Nephron (organoid): Measurements from ENCODE around the gene ARHGAP29.

Experiments
- H3K27ac Mint-ChIP-seq, 3 experiments: 2 replicates each; pipeline ENCODE4 v1.8.0; 2020; ENCODE audit warnings: mixed read lengths in 3 of 3, mild to moderate bottlenecking in 2 of 3, moderate library complexity in 1 of 3
- H3K27me3 Mint-ChIP-seq: 2 replicates; pipeline ENCODE4 v1.8.0; 2021; ENCODE audit warnings: low read depth, mild to moderate bottlenecking, moderate library complexity, mixed read lengths
- H3K36me3 Mint-ChIP-seq: 2 replicates; pipeline ENCODE4 v1.8.0; 2020; ENCODE audit warnings: low read depth, mixed read lengths
- H3K4me1 Mint-ChIP-seq: 2 replicates; pipeline ENCODE4 v1.8.0; 2020; ENCODE audit warnings: mixed read lengths
- H3K4me3 Mint-ChIP-seq, 3 experiments: 2 replicates each; pipeline ENCODE4 v1.8.0; 2020; ENCODE audit warnings: mild to moderate bottlenecking in 3 of 3, mixed read lengths in 3 of 3, moderate library complexity in 2 of 3
- H3K9me3 Mint-ChIP-seq: 2 replicates; pipeline ENCODE4 v1.8.0; 2020; ENCODE audit warnings: mixed read lengths
- CTCF ChIP-seq, 3 experiments: fragments of 200-600 bp; sonication (generic); IDR thresholded peaks; one replicate each; pipeline ENCODE4 v1.5.0; 2021; ENCODE audit warnings: antibody characterized with exemption in 3 of 3; ENCODE audit not compliant: unreplicated experiment in 3 of 3

ARHGAP29 gene

GRCh38 chr1:94270801-94271203, 33.4 kb upstream of the ARHGAP29 start:
- Mint-ChIP-seq H3K4me1 (peaks cover 20% of the 10 kb centered on the region), H3K36me3 (no peaks in the 10 kb centered on the region), H3K9me3 (no peaks in the 10 kb centered on the region), H3K27me3 (peaks cover 12% of the 10 kb centered on the region), H3K4me3 (no peak overlapping the region), H3K27ac (no peak overlapping the region)
- no peak for TF ChIP-seq CTCF (IDR thresholded peaks at IDR 0.05; ENCODE audit: unreplicated experiment in 3 of 3)

GRCh38 chr1:94269921-94270320, 32.5 kb upstream of the ARHGAP29 start:
- no peak overlapping the region for H3K4me3 Mint-ChIP-seq
- H3K27me3 Mint-ChIP-seq: peaks cover 8% of the 10 kb centered on the region
- TF ChIP-seq CTCF (IDR thresholded peaks at IDR 0.05; ENCODE audit: unreplicated experiment in 3 of 3): no peak
- H3K9me3 Mint-ChIP-seq: no peaks in the 10 kb centered on the region
- H3K27ac Mint-ChIP-seq: no peak overlapping the region
- H3K4me1 Mint-ChIP-seq: peaks cover 22% of the 10 kb centered on the region
- no peaks in the 10 kb centered on the region for H3K36me3 Mint-ChIP-seq

- Mint-ChIP-seq H3K36me3 (no peaks in the 10 kb centered on the region), H3K4me1 (peaks cover 15% of the 10 kb centered on the region), H3K4me3 (no peak overlapping the region), H3K27ac (peak overlapping the region in 1 of 3 experiments; percentile 46), H3K9me3 (peaks cover 3% of the 10 kb centered on the region), H3K27me3 (peaks cover 12% of the 10 kb centered on the region)
- TF ChIP-seq CTCF (IDR thresholded peaks at IDR 0.05; ENCODE audit: unreplicated experiment in 3 of 3): no peak
Observed at GRCh38 chr1:94265906-94266305, 28.5 kb upstream of the ARHGAP29 start.

GRCh38 chr1:94265011-94265422, 27.6 kb upstream of the ARHGAP29 start:
- H3K4me3 Mint-ChIP-seq: no peak overlapping the region
- peaks cover 22% of the 10 kb centered on the region for H3K4me1 Mint-ChIP-seq
- H3K27ac Mint-ChIP-seq: peak overlapping the region in 1 of 3 experiments; percentile 34
- no peak for TF ChIP-seq CTCF (IDR thresholded peaks at IDR 0.05; ENCODE audit: unreplicated experiment in 3 of 3)
- peaks cover 12% of the 10 kb centered on the region for H3K27me3 Mint-ChIP-seq
- no peaks in the 10 kb centered on the region for H3K36me3 Mint-ChIP-seq
- peaks cover 3% of the 10 kb centered on the region for H3K9me3 Mint-ChIP-seq

GRCh38 chr1:94260635-94261387, 23.4 kb upstream of the ARHGAP29 start:
- Mint-ChIP-seq H3K36me3 (no peaks in the 10 kb centered on the region), H3K27ac (no peak overlapping the region), H3K27me3 (peaks cover 11% of the 10 kb centered on the region), H3K9me3 (peaks cover 3% of the 10 kb centered on the region), H3K4me3 (no peak overlapping the region), H3K4me1 (peaks cover 31% of the 10 kb centered on the region)
- TF ChIP-seq CTCF (IDR thresholded peaks at IDR 0.05; ENCODE audit: unreplicated experiment in 3 of 3): no peak
